NCI-H2196 treated with DMSO at 0.1 percent for 48 hours (cell line): Measurements from ENCODE around the gene PEAK3.

Source experiments
- DNase-seq: peaks from one replicate; lab custom pipeline; 2025; ENCODE audit not compliant: unreplicated experiment; lab: John Stamatoyannopoulos, UW

The PEAK3 gene

DNA sequence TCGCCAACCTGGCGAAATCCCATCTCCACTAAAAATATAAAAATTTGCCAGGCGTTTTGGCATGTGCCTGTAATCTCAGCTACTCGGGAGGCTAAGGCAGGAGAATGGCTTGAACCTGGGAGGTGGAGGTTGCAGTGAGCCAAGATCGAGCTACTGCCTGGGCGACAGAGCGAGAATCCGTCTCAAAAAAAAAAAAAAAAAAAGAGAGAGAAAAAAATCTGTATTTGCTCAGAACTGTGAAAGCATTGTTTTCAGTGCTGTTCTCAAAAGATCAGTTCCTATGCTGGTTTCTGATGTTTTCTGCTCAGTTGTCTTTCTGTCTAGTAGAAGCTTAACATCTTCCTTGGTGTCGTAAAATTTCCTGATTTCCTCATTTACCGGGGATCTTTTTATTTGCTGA lies 42.8 kb downstream of the PEAK3 start:
- no peak for DNase-seq

DNA sequence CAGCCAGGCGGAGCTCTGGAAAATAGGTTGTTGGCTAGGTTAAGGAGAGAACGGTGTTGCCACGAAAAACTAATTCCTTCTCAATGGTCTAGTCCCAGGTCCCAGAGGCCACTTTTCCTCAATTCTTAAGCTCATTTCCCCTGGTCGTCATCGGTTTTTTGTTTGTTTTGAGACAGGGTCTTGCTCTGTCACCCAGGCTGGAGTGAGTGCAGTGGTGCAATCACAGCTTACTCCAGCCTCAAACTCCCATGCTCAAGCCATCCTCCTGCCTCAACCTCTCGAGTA lies 44.2 kb downstream of the PEAK3 start:
- no peak for DNase-seq

DNA sequence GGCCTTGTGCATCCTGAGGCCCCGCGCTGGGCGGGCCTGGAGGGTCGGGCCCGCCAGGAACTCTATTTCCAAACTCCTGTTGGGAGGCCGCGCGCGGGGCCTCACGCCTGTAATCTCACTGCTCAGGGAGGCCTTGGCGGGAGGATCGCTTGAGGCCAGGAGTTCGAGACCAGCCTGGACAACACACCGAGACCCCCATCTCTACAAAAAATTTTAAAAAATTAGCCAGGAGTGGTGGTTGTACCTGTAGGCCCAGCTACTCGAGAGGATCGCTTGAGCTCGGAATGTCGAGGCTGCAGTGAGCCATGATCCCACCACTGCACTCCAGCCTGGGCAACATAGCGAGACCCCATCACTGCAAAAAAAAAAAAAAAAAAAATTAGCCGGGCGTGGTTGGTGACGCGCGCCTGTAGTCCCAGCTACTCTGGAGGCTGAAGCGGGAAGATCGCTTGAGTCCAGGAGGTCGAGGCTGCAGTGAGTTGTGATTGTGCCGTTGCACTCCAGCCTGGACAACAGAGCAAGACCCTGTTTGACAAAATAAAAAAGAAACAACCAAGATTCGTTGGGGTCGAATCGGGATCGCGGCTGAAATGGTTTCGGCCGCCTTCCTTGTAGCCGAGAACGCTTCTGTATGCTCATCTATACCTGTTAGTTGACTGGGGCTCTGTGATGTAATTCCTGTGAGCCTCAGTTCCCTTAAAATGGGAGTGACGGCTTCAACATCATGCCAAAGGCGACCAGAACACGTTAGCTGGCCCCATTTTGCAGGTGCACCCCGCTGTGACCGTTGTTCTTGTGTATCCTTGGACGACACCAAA lies 44.7 kb downstream of the PEAK3 start:
- no peak for DNase-seq

- DNase-seq = peak; percentile 95
These were observed 45.5 kb downstream of the PEAK3 start, which contains the start of the genes PLEKHJ1 and SF3A2 for GRCh38 chr19:2236314-2237050. Gene PLEKHJ1 (minus strand): TSS chr19:2236329. CDS start chr19:2236248, 81 bp downstream. Gene SF3A2 (plus strand): TSS chr19:2236824. CDS start chr19:2243419, 6,595 bp downstream.

- no peak for DNase-seq
These were observed 46.0 kb downstream of the PEAK3 start for GRCh38 chr19:2236064-2236313.

GRCh38 chr19:2235381-2236063 lies 46.5 kb downstream of the PEAK3 start:
- peak; percentile 47 for DNase-seq

DNA sequence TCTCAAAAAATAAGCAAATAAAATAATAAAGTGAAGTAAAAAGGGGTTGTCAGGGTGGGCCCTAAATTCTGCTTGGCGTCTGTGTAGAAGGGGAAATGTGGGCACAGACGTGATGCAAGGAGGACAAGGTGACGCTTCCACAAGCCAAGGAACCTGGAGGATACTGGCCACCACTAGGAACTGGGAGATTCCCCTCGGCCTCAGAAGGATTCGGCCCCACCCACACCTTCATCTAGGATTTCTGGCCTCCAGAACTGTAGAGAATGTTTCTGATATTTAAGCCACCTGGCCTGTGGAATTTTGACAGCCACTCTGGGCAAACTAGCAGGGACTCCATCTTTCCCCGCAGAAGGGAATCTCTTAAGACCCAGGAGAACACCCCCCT lies 47.0 kb downstream of the PEAK3 start:
- peak; percentile 31 for DNase-seq

GRCh38 chr19:2233601-2234280 lies 48.2 kb downstream of the PEAK3 start:
- no peak for DNase-seq

DNA sequence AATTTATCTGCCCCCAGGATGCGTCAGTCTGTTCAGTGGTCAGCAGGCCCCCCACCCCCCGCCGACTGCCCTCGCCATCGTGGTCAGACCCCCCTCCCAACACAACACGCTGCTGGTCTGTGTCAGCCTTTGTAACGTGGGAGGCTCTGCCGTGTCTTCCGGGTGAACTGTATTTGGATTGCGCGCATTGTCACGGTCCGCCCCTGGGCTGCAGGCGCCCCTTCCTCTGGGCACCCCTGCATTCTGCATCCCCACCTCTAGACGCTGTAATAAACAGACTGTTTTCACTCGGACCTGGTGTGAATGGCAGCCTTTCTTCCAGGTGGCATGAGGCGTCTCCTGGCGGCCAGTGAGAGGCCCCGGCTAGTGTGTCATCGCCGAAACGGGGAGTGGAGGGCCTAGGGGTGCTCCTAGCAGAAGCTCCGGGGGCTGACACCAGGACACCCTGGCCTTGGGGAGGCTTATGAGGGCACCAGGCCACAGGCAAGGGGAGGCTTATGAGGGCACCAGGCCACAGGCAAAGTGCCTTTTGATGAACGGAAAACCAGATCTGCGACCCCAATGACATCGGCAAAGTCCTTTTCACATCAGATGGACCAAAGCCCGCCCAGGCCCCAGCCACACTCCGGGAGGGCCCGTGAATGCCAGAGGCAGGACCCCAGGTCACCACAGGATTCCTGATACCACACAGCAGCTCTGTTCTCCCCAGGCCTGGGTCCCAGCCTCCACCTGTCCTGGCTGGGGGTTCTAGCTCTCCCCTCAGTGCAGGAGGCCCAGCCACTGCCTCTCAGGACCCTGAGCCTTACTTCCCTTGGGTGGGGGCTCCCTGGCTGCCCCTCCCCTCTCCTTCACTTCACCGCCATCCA lies 49.5 kb downstream of the PEAK3 start:
- DNase-seq = no peak

DNA sequence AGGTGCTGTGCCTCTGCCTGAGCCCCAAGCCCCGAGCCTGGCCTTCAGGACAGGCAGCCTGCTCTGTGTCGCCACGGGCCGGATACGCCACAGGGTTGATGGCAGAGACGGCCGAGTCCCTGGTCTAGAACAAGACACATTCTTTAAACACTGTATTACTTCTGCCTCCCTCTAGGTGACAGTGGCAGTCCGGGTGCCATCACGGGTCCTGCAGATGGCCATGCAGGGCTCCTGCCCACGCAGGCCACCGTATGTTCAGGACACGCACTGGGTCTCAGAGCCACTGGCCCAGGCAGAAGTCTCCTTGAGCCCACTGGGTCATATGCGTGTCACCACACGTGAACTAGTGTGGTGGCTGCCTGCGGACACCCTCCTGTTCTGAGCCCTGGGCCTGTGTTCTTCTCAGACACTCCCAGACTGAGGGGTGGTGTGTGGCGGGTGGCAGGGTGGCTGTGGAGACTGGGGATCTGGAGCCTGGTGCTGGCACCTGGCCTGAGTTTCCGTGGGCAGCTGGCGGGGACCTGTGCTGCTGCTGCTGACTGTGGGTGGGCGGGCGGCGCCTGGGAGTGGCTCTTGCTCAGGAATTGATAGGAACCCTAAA lies 50.3 kb downstream of the PEAK3 start:
- DNase-seq = no peak

DNA sequence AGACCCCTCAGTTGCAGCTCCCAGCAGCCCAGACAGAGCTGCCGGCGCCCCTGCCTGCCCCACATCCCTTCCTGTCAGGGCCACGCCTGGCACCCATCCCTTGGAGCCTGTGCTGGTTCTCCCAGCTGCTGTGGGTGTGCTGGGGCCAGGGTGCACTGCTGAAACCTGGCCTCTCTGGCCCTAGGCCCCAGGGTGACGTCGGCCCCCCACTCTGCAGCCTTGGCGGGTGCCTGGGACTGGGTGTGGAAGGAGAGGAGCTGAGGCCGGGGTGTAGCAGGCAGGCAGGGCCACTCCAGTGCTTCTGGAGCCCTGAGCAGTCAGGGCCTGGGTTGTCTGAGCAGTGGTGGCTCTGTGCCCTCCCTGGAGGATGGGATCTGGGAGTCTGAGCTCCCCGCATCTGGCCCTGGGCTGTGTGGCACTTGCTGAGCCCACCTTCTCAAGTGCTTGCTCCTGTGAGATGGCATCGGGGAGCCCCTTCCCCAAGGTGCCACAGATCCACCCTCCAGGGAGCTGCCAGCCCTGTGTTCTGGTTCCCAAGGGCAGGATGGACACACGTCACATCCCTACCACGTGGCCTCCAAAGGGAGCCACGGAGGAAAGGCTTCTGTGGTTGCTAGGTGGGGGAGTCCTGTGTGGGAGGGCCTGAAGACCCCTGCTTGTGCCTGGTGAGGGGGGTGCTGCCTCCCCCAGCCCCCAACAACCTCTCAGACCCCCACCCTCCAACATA lies 51.0 kb downstream of the PEAK3 start:
- no peak for DNase-seq

DNA sequence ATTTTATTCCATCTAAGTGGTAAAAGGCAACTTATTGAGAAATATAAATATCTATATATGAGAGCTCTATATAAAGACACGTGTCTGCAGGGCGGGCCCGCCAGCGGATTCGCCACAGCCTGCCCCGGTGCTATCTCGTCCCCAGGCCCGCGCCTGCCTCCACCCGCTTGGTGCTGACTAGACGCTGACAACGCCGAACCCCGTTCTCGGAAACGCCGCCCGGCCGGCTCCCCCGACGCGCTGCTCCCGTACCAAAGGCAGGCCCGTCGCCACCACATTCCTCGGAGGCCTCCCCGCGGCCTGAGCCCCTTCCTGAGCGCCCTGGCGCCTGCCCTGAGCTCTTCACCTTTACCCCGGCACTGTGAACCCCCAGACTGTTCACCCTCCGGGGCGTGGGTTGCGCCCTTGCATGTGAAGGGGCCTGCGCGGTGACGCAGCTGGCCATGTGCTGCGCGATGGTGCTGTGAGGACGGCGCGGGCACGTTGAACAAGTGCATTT lies 51.9 kb downstream of the PEAK3 start:
- no peak for DNase-seq

DNA sequence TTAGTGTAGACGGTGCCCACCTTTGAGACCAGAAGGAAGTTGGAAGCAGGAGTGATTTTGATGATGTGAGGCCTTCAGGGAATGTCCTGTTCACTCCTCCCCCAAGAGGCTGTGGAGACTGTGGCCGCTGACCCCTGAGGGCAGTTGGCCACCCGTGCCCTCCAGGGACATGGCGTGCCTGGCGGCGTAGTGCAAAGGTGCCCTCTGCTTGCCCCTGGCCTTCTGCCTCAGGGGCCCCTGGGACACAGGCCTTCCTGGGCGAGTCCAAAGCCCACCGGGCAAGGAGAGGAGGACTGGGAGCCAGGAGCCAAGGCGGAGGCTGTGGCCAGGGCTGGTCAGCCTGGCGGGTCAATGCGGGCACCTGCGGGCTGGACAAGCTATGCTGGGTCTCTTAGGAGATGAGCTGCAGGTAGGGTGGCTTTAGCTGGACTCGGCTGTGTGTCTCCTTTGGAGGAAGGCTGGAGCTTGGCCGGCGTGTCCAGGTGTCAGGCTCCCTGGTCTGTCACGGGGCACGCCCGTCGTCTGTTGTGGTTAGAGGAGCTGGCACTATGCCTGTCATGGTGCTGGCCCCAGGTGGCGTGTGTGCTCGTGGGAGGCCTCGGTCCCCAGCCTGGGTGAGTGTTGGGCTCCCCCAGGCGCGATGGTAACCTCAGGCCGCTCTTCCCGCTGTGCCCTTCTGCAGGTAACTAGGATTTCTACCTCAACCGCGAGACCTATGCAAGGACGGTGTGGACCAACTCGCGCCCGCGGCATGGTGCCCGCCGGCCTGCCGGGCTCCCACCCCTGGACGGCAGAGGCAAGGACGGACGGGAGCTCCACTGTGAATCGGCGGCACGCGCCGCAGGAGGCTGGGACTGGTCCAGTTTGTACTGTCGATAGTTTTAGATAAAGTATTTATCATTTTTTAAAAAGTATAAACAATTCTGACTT lies 52.6 kb downstream of the PEAK3 start:
- no peak for DNase-seq

DNA sequence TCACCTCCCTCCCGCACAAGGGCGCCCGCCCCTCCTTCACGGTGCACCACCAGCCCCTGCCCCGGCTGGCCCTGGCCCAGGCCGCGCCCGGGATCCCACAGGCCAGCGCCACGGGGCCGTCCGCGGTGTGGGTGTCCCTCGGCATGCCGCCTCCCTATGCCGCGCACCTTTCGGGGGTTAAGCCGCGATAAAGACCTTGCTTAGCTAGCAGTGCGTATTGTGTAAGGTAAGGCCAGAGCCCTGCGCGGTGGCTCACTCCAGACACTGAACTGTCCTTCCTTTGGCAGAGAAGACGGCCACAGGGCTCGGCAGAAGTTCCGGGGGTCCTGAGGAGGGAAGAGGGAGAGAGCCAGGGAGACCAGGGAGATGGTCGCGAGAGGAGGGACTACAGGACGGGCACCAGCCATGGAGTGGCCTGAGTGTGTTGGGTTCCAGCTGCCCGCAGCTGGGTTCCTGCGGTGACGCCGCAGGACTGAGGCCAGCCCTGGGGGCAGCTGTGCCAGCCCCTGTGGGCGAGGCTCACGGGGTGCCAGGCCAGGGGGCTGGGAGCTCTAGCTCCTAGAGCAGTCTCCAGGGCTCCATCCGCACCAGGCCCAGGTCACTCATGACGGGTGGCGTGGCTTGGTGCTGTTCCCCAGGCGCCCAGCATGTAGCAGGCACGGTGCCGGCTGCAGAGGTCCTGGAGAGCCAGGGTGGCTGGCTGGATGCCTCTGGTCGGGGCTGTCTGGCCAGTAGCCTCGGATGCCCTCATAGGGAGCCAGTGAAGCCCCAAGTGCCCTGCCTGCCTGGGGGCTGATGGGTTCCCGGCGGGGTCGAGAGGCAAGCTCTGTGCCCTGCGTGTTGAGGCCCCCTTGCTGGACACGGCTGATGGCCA lies 53.6 kb downstream of the PEAK3 start:
- DNase-seq = no peak

DNA sequence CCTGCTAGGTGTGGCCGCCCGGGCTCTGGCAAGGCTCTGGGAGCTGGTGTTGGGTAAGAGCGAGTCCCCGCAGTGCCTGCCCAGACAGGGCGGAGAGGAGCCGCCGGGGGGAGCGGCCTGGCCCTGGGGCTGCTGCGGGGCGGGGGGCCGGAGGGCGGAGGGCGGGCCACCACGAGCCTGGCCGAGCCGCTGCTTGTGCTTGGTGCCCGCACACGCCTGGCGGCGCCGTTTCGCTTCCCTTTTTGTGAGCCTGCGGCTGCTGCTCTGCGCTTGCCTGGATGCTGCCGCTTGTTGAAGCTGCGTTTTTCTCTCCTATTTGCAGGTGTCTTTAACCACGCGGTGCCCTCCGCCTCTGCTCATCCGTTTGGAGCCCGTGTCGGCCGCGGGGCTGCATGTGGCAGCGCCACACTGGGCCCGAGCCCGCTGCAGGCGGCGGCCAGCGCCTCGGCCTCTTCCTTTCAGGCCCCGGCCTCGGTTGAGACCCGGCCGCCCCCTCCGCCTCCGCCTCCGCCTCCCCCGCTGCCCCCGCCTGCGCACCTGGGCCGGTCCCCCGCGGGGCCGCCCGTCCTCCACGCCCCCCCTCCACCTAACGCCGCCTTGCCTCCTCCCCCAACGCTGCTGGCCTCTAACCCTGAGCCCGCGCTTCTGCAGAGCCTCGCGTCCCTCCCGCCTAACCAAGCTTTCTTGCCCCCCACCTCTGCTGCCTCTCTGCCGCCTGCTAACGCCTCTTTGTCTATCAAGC lies 54.4 kb downstream of the PEAK3 start:
- DNase-seq = no peak

DNA sequence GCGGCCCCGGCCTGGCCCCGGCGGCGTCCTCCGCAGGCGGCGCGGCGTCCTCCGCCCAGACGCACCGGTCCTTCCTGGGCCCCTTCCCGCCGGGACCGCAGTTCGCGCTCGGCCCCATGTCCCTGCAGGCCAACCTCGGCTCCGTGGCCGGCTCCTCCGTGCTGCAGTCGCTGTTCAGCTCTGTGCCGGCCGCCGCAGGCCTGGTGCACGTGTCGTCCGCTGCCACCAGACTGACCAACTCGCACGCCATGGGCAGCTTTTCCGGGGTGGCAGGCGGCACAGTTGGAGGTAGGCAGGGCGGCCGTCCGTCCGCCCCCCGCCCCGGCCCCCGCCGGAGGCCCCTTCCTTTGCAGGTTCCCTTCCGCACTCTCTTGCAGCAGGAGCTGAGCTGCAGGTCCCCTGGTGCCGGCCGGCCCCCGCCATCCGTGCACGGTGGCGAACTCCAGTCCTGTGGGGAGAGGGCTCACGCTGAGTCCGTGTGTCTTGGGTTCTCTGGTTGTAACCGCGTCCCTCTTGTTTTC lies 55.1 kb downstream of the PEAK3 start:
- no peak for DNase-seq
